Activated CD4-positive, alpha-beta T cell treated with anti-CD3 and anti-CD28 coated beads, Interleukin-2, amount 50 U/mL, for 1 hour (primary cell): ENCODE measurements around the gene RCOR2.
A peak's percentile ranks its signal among the peaks of the same experiment; 100 is the strongest.
"Not testable (repeated sequence)": the region's sequence is repeated elsewhere in the genome, so short reads cannot be mapped to it uniquely, and the experiment has no call there.

ENCODE experiments used
- DNase-seq: peaks from one replicate; pipeline ENCODE4 v3.0.0-alpha.2; 2020

The RCOR2 gene

GRCh38 chr11:63875506-63876065, 41.4 kb downstream of the RCOR2 start:
- DNase-seq, result no peak

- DNase-seq, result no peak
Observed at GRCh38 chr11:63874511-63874910, 42.5 kb downstream of the RCOR2 start.

- no peak for DNase-seq
Observed at GRCh38 chr11:63873311-63873710, 43.7 kb downstream of the RCOR2 start.

- DNase-seq, result no peak
Observed at GRCh38 chr11:63872800-63873197, 44.2 kb downstream of the RCOR2 start.

GRCh38 chr11:63871962-63872799, 44.8 kb downstream of the RCOR2 start:
- peak; percentile 20 for DNase-seq

- no peak for DNase-seq
Observed at GRCh38 chr11:63870351-63871140, 46.4 kb downstream of the RCOR2 start.

- peak; percentile 54 for DNase-seq
Observed at GRCh38 chr11:63869683-63870082, 47.3 kb downstream of the RCOR2 start.

GRCh38 chr11:63869171-63869591, 47.8 kb downstream of the RCOR2 start:
- DNase-seq, result no peak

- DNase-seq, result no peak
Observed at GRCh38 chr11:63868399-63869064, 48.4 kb downstream of the RCOR2 start.

- no peak for DNase-seq
Observed at GRCh38 chr11:63867511-63867910, 49.5 kb downstream of the RCOR2 start.

- peak; percentile 69 for DNase-seq
Observed at GRCh38 chr11:63866211-63866610, 50.8 kb downstream of the RCOR2 start.

GRCh38 chr11:63863620-63864019, 53.3 kb downstream of the RCOR2 start:
- DNase-seq, result not testable (repeated sequence)

- no peak for DNase-seq
Observed at GRCh38 chr11:63862923-63863322, 54.0 kb downstream of the RCOR2 start.
